ENCODE results near the gene LAMA4. TPM values are rescaled to one million over a fixed set of nuclear protein-coding genes. Genes with fewer than 3 reads are reported as not detected.

LAMA4 gene
- total RNA-seq, 1 donor from 2014 or later: 18.0 TPM

- Mint-ChIP-seq H3K9me3 (peaks cover under 1% of the 10 kb centered on the region), H3K4me1 (peaks cover 39% of the 10 kb centered on the region), H3K27me3 (ENCODE audit: low read depth) (no peaks in the 10 kb centered on the region), H3K4me3 (no peak overlapping the region), H3K27ac (ENCODE audit: unreplicated experiment) (no peak overlapping the region), H3K36me3 (ENCODE audit: low read depth) (peaks cover 4% of the 10 kb centered on the region)
- no peak for DNase-seq (ENCODE audit: low read depth, low spot score)
- TF ChIP-seq, protein P1, sequence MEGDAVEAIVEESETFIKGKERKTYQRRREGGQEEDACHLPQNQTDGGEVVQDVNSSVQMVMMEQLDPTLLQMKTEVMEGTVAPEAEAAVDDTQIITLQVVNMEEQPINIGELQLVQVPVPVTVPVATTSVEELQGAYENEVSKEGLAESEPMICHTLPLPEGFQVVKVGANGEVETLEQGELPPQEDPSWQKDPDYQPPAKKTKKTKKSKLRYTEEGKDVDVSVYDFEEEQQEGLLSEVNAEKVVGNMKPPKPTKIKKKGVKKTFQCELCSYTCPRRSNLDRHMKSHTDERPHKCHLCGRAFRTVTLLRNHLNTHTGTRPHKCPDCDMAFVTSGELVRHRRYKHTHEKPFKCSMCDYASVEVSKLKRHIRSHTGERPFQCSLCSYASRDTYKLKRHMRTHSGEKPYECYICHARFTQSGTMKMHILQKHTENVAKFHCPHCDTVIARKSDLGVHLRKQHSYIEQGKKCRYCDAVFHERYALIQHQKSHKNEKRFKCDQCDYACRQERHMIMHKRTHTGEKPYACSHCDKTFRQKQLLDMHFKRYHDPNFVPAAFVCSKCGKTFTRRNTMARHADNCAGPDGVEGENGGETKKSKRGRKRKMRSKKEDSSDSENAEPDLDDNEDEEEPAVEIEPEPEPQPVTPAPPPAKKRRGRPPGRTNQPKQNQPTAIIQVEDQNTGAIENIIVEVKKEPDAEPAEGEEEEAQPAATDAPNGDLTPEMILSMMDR (conservative IDR thresholded peaks at IDR 0.05): no peak
Observed at GRCh38 chr6:112216662-112217551, 37.5 kb downstream of the LAMA4 start.

GRCh38 chr6:112215488-112216284 lies 38.7 kb downstream of the LAMA4 start:
- no peak overlapping the region for H3K4me3 Mint-ChIP-seq
- no peaks in the 10 kb centered on the region for H3K27me3 Mint-ChIP-seq (ENCODE audit: low read depth)
- H3K27ac Mint-ChIP-seq (ENCODE audit: unreplicated experiment): peak overlapping the region; percentile 14
- H3K4me1 Mint-ChIP-seq: peaks cover 48% of the 10 kb centered on the region
- DNase-seq (ENCODE audit: low read depth, low spot score): no peak
- TF ChIP-seq, protein P1 (conservative IDR thresholded peaks at IDR 0.05): no peak
- H3K36me3 Mint-ChIP-seq (ENCODE audit: low read depth): peaks cover 9% of the 10 kb centered on the region
- H3K9me3 Mint-ChIP-seq: peaks cover 4% of the 10 kb centered on the region

- H3K9me3 Mint-ChIP-seq: peaks cover 6% of the 10 kb centered on the region
- no peaks in the 10 kb centered on the region for H3K27me3 Mint-ChIP-seq (ENCODE audit: low read depth)
- no peak overlapping the region for H3K27ac Mint-ChIP-seq (ENCODE audit: unreplicated experiment)
- H3K36me3 Mint-ChIP-seq (ENCODE audit: low read depth): peaks cover 9% of the 10 kb centered on the region
- peaks cover 51% of the 10 kb centered on the region for H3K4me1 Mint-ChIP-seq
- no peak for DNase-seq (ENCODE audit: low read depth, low spot score)
- H3K4me3 Mint-ChIP-seq: no peak overlapping the region
- TF ChIP-seq, protein P1 (conservative IDR thresholded peaks at IDR 0.05): no peak
Observed at GRCh38 chr6:112214739-112215269, 39.6 kb downstream of the LAMA4 start.

DNA sequence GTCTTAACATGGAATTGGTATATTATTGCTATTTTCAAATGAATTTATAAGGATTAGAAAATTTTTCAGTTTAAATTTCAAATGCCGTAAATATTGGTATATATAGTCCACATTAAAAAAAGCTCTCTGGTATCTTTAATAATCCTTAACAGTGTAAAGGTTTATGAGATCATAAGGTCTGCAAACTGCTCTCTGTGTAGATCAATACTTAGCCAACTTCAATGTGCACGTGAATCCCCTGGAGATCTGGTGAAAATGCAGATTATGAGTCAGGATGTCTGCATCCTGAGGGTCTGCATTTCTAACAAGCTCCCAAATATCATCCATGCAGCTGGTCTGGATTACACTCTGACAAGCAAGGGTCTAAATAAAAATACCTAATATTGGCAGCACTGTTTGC lies 43.5 kb downstream of the LAMA4 start:
- peaks cover 9% of the 10 kb centered on the region for H3K36me3 Mint-ChIP-seq (ENCODE audit: low read depth)
- TF ChIP-seq, protein P1 (conservative IDR thresholded peaks at IDR 0.05): no peak
- peaks cover 6% of the 10 kb centered on the region for H3K9me3 Mint-ChIP-seq
- DNase-seq (ENCODE audit: low read depth, low spot score): no peak
- H3K27me3 Mint-ChIP-seq (ENCODE audit: low read depth): no peaks in the 10 kb centered on the region
- H3K27ac Mint-ChIP-seq (ENCODE audit: unreplicated experiment): no peak overlapping the region
- peaks cover 68% of the 10 kb centered on the region for H3K4me1 Mint-ChIP-seq
- H3K4me3 Mint-ChIP-seq: no peak overlapping the region

DNA sequence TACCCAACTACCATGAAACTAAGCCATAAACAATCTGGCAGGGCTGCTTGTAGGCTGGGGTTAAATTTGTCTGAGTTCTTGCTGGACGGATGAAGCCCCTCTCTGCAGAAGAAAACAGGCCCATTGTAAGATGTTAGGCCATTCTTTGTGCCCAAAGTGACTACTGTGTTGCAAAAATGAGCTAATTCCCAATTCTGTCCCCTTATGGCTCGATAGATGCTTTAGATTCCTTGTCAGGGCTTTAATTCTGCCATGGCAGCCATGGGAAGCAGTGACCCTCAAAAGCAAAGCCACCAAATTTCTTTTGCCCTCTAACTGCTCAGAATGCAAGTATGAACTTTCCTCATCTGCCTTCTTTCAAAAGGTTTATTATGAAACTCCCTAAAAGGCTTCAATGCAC lies 45.2 kb downstream of the LAMA4 start:
- H3K27me3 Mint-ChIP-seq (ENCODE audit: low read depth): no peaks in the 10 kb centered on the region
- H3K36me3 Mint-ChIP-seq (ENCODE audit: low read depth): peaks cover 9% of the 10 kb centered on the region
- TF ChIP-seq, protein P1 (conservative IDR thresholded peaks at IDR 0.05): no peak
- peak overlapping the region; percentile 1 for H3K4me3 Mint-ChIP-seq
- peak overlapping the region; percentile 69 for H3K27ac Mint-ChIP-seq (ENCODE audit: unreplicated experiment)
- H3K4me1 Mint-ChIP-seq: peaks cover 55% of the 10 kb centered on the region
- no peak for DNase-seq (ENCODE audit: low read depth, low spot score)
- peaks cover 6% of the 10 kb centered on the region for H3K9me3 Mint-ChIP-seq

Data from neural crest cell (in vitro differentiated cells).